Testis (tissue), 2 donors: Measurements from ENCODE around the gene NRCAM.

Source experiments
- CTCF ChIP-seq, 3 experiments: fragments of 450-650 bp in 2 of 3; fragments of 200-600 bp in 1 of 3; sonication (generic) in 1 of 3; IDR thresholded peaks; one replicate each; pipeline ENCODE4 v1.5.1; 2016 to 2019; ENCODE audit warnings: antibody characterized with exemption in 3 of 3, mild to moderate bottlenecking in 2 of 3, moderate library complexity in 1 of 3
- POLR2A ChIP-seq: fragments of 450-650 bp; IDR thresholded peaks from one replicate; pipeline ENCODE4 v1.6.1; 2017; ENCODE audit warnings: antibody characterized with exemption, mild to moderate bottlenecking, moderate library complexity

- no peak for TF ChIP-seq CTCF (IDR thresholded peaks at IDR 0.05)
- no peak for TF ChIP-seq POLR2A
Measured at GRCh38 chr7:108299251-108299973, 156.8 kb downstream of the NRCAM start.
